Embryonic facial prominence (tissue), 1 donor: ENCODE results near the gene KRTAP4-16.
"Not testable (repeated sequence)": the region's sequence is repeated elsewhere in the genome, so short reads cannot be mapped to it uniquely, and the experiment has no call there.

Experiments used
- DNase-seq: peaks from one replicate; pipeline ENCODE4 v3.0.0-alpha.2; 2016; ENCODE audit errors: extremely low spot score

The KRTAP4-16 gene

DNA sequence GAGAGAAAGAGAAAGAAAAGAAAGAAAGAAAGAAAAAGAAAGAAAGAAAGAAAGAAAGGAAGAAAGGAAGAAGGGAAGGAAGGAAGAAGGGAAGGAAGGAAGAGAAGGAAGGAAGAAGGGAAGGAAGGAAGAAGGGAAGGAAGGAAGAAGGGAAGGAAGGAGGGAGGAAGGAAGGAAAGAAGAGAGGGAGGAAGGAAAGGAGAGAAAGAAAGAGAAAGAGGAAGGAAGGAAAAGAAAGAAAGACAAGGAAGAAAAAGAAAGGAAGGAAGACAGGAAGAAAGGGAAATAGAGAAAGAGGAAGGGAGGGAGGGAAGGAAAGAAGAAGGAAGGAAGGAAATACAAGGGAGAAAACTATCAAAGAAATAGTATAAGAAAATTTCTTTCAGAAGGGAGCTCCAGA is 25.2 kb downstream of the KRTAP4-16 start:
- no peak for DNase-seq

DNA sequence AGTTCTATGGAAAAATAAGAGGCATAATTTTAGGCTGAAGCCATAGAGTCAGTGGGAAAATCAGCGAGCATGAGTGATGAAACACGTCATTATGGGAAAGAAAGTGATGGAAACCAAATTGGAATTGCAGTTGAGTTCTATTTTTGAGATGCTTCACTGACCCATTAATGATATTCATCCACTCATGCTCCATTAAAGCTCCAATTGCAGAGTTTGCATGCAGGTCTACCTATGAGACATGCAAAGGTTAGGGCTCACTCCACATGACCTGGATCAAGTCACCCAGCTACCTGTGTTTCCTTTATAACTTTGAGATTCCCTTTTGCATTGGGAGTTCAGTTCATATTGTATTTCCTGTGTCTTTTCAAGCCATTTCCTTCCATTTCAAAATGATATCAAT is 28.3 kb downstream of the KRTAP4-16 start:
- no peak for DNase-seq

GRCh38 chr17:41071606-41072360 is 30.2 kb downstream of the KRTAP4-16 start:
- no peak for DNase-seq

DNA sequence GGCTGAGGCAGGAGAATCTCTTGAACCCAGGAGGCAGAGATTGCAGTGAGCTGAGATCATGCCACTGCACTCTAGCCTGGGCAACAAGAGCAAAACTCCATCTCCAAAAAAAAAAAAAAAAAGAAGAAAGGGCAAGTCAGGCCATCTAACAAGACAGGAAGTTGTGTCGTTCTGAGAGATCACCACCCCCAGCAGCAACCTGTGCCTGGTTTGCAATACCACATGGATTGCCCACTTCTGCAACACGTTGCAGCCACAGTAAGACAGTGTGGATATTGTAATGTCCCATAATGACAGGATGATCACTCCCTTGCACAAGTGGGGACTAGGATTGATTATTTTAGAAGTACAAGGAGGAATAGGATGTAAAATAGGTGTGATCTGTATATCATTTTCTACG is 33.0 kb downstream of the KRTAP4-16 start:
- DNase-seq: no peak

GRCh38 chr17:41067281-41067680 is 34.7 kb downstream of the KRTAP4-16 start:
- no peak for DNase-seq

GRCh38 chr17:41065829-41066624 is 36.0 kb downstream of the KRTAP4-16 start, which contains the start of gene KRTAP2-4:
TSS of gene KRTAP2-4 (minus strand) at chr17:41065879. CDS start at chr17:41065845, 34 bp downstream.
- no peak for DNase-seq

- DNase-seq: not testable (repeated sequence)
Measured at GRCh38 chr17:41065016-41065689, 36.9 kb downstream of the KRTAP4-16 start.

- no peak for DNase-seq
Measured at GRCh38 chr17:41064301-41064700, 37.7 kb downstream of the KRTAP4-16 start.

- DNase-seq: no peak
Measured at GRCh38 chr17:41063449-41063848, 38.6 kb downstream of the KRTAP4-16 start.

GRCh38 chr17:41061964-41062363 is 40.0 kb downstream of the KRTAP4-16 start:
- no peak for DNase-seq

- no peak for DNase-seq
Measured at GRCh38 chr17:41060052-41060604, 41.9 kb downstream of the KRTAP4-16 start, which contains the start of gene KRTAP2-3. TSS of gene KRTAP2-3 (minus strand) at chr17:41060114. CDS start at chr17:41060050, 64 bp downstream.

DNA sequence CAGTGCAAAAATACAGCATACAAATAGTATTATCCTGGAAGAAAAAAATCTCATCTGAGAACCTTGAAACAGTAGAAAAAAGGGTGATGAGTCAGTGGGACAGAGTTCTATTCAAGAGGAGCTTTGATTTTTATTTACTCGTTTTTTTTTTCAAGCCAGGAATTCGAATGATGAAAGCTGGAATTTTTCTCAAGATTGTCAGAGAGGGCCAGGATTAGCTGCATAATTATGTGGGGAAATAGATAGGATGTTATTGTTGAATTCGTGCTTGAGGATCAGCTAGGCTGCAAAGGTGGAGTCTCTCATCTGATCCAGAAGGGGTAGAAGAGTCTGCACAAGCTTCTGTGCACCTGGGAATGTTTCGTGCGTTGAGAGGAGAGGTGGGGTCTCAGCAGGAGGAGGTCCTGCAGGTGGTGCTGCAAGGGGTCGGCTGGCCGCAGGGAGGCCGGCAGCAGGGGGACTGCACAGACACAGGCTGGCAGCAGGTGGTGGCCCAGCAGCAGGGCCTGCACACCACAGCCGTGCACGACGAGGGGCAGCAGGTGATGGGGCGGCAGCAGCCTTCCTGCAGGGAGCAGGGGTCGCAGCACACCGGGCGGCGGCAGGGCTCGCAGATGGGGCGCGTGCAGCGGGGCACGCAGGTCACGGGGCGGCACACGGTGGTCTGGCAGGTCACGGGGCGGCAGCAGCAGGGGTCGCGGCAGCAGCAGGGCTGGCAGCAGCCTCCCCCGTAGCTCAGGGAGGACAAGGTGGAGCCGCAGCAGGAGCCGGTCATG is 42.5 kb downstream of the KRTAP4-16 start:
- not testable (repeated sequence) for DNase-seq

DNA sequence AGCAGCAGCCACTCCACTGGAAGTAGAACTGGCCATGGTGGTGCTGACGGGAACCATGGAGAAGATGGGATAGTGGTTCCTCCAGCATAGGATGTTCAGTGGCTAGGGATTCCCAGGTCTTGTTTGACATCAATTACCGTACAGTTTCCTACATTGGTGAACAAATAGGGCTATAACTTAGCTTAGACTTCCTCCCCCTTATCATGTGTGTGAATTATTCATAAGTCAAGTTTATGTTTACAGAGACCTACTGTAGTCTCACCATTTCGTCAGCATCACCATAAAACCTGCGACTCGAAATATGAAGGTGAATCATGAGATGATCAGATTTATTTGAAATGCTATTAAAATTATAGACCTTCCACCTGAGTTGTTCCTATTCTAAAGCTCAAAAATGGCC is 43.3 kb downstream of the KRTAP4-16 start:
- DNase-seq: no peak

DNA sequence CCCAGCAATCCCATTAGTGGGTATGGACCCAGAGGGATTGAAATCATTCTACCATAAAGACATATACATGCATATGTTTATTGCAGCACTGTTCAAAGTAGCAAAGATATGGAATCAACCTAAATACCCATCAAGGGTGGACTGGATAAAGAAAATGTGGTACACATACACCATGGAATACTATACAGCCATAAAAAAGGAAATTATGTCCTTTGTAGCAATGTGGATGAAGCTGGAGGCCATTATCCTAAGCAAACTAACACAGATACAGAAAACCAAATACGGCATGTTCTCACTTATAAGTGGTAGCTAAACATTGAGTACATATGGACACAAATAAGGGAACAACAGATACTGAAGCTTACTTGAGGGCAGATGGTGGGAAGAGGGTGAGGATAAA is 44.5 kb downstream of the KRTAP4-16 start:
- no peak for DNase-seq

DNA sequence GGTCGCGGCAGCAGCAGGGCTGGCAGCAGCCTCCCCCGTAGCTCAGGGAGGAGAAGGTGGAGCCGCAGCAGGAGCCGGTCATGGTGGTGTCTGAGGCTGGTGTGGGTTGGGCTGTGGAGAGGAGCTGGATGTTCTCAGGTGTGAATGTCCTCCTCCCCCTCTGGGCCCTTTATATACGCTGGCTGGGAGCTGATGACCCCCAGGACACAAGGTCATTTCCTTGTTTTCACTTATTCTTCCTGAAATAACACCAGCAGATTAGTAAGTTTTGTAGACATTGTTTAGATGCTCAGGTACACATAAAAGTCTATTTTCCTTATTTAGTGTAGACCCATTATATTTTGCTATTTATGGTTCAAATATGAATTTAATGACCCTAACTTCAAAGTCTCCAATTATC is 46.9 kb downstream of the KRTAP4-16 start, which contains the start of gene KRTAP2-2:
Gene KRTAP2-2 (minus strand): TSS at position 101 of the 400 bp plus-strand sequence. CDS start 19 bp downstream, at position 82.
- DNase-seq: not testable (repeated sequence)

DNA sequence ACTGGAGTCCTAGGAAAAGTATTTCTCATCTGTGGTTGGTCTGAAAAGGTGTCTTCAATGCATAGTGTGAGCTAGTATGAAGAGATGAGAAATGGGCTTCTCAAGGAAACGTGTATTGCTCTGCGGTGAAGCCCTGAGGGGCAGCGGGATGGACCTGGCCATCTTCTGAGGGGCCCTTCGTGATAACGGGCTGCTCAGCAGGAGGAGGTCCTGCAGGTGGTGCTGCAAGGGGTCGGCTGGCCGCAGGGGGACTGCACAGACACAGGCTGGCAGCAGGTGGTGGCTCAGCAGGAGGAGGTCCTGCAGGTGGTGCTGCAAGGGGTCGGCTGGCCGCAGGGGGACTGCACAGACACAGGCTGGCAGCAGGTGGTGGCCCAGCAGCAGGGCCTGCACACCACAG is 47.5 kb downstream of the KRTAP4-16 start:
- DNase-seq: not testable (repeated sequence)

DNA sequence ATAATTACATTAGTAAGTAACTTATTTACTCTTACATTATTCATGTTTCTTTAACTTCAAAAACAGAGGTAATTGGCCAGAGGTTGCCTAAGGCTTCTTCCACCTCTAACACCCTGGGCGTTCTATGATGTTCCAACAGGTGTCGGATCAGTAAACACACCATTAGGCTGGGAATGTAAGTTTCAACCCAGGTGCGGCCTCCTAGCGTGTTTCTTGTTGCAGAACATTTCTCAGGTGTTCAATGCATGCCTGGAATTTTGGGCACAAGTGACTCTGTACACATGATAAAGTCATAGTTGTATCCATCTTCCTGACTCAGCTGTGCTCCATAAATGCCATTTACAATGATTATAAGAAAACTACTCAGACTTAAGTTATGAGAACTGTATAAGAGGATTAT is 48.0 kb downstream of the KRTAP4-16 start:
- no peak for DNase-seq

DNA sequence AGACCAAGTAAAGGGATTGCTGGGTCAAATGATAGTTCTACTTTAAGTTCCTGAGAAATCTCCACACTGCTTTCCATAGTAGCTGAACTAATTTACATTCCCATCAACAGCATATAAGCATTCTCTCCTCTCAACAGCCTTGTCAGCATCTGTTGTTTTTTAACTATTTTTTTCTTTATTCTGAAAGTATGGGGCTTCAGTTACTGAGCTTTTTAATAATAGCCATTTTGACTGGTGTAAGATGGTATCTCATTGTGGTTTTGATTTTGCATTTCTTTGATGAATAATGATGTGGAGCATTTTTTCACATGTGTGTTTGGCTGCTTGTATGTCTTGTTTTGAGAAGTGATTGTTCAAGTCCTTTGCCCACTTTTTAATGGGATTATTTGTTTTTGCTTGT is 49.4 kb downstream of the KRTAP4-16 start:
- DNase-seq: no peak
